ENCODE results near the gene SCAF11. TPM values are rescaled to one million over a fixed set of nuclear protein-coding genes. Genes with fewer than 3 reads are reported as not detected.

The SCAF11 gene
- total RNA-seq, 1 experiment from 2014 or later, result 75.7 TPM

GRCh38 chr12:45969084-45969483, 21.3 kb downstream of the SCAF11 start:
- ATAC-seq (no peak), DNase-seq (no peak)
- Histone ChIP-seq H3K9me3 (ENCODE audit: low read length) (no peaks in the 10 kb centered on the region), H3K79me2 (ENCODE audit: low read length) (peaks cover 89% of the 10 kb centered on the region), H3K4me3 (ENCODE audit: low read length) (no peak overlapping the region), H2AFZ (ENCODE audit: low read length) (no peak overlapping the region), H3K9me2 (replicated peaks; ENCODE audit: low read length) (no peaks in the 10 kb centered on the region), H3K4me2 (ENCODE audit: low read length) (no peak overlapping the region), H3K4me1 (ENCODE audit: insufficient read depth, low read length) (no peaks in the 10 kb centered on the region; the same call in 1 of the 2 replicates), H3K27ac (ENCODE audit: low read length) (no peak overlapping the region), H3K9ac (ENCODE audit: low read length) (no peak overlapping the region), H3F3A (ENCODE audit: low read length, unreplicated experiment) (no peaks in the 10 kb centered on the region), H3K36me3 (ENCODE audit: low read depth, low read length) (peaks cover 16% of the 10 kb centered on the region), H3K27me3 (ENCODE audit: low read length) (no peaks in the 10 kb centered on the region), H4K20me1 (ENCODE audit: low read length) (peaks cover 18% of the 10 kb centered on the region; the same call in 1 of the 2 replicates)
- ChIA-PET POLR2A (ENCODE audit: unreplicated experiment) (no interaction called here), CTCF (no interaction called here)
- BruUV-seq (replicated peaks), result no TSS peak
- TF ChIP-seq EZH2phosphoT487 (IDR thresholded peaks at IDR 0.05; ENCODE audit: borderline replicate concordance, low read length), result no peak
- intact Hi-C loops (cut with micrococcal nuclease), result no loop called here

DNA sequence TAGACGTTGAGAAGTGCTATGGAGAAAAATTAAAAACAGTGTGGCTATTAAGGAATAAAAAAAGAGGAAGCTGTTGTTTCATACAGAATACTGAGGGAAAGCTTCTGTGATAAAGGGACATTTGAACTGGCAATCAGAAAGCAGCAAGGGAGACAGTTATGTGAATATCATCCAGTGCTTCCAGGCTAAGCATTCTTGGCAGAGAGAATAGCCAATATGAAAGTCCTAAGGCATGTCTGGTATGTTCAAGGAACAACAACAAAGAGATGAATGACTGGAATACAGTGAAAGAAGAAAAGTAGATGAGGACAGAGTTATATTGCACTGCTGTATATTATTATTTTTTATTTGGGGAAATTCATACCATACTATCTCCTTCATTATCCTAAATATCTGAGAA, 23.9 kb downstream of the SCAF11 start:
- Histone ChIP-seq H3K27me3 (ENCODE audit: low read length) (no peaks in the 10 kb centered on the region), H3K4me3 (ENCODE audit: low read length) (no peak overlapping the region), H3K36me3 (ENCODE audit: low read depth, low read length) (peaks cover 21% of the 10 kb centered on the region), H3K4me1 (ENCODE audit: insufficient read depth, low read length) (no peaks in the 10 kb centered on the region), H3F3A (ENCODE audit: low read length, unreplicated experiment) (no peaks in the 10 kb centered on the region), H4K20me1 (ENCODE audit: low read length) (peaks cover 4% of the 10 kb centered on the region; the same call in 1 of the 2 replicates), H3K4me2 (ENCODE audit: low read length) (no peak overlapping the region), H3K9me3 (ENCODE audit: low read length) (no peaks in the 10 kb centered on the region), H3K79me2 (ENCODE audit: low read length) (peaks cover 83% of the 10 kb centered on the region), H3K9ac (ENCODE audit: low read length) (no peak overlapping the region), H3K9me2 (replicated peaks; ENCODE audit: low read length) (no peaks in the 10 kb centered on the region), H2AFZ (ENCODE audit: low read length) (no peak overlapping the region), H3K27ac (ENCODE audit: low read length) (no peak overlapping the region)
- no peak for ATAC-seq
- no peak for DNase-seq
- intact Hi-C loops (cut with micrococcal nuclease), result no loop called here
- no TSS peak for BruUV-seq (replicated peaks)
- ChIA-PET POLR2A (ENCODE audit: unreplicated experiment) (no interaction called here), CTCF (no interaction called here)
- TF ChIP-seq EZH2phosphoT487 (IDR thresholded peaks at IDR 0.05; ENCODE audit: borderline replicate concordance, low read length) (no peak), EZH2 (IDR thresholded peaks at IDR 0.05; ENCODE audit: low read length, unreplicated experiment) (no peak)
- TF ChIP-seq, protein P1, sequence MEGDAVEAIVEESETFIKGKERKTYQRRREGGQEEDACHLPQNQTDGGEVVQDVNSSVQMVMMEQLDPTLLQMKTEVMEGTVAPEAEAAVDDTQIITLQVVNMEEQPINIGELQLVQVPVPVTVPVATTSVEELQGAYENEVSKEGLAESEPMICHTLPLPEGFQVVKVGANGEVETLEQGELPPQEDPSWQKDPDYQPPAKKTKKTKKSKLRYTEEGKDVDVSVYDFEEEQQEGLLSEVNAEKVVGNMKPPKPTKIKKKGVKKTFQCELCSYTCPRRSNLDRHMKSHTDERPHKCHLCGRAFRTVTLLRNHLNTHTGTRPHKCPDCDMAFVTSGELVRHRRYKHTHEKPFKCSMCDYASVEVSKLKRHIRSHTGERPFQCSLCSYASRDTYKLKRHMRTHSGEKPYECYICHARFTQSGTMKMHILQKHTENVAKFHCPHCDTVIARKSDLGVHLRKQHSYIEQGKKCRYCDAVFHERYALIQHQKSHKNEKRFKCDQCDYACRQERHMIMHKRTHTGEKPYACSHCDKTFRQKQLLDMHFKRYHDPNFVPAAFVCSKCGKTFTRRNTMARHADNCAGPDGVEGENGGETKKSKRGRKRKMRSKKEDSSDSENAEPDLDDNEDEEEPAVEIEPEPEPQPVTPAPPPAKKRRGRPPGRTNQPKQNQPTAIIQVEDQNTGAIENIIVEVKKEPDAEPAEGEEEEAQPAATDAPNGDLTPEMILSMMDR (conservative IDR thresholded peaks at IDR 0.05; ENCODE audit: low read depth, low read length), result no peak

DNA sequence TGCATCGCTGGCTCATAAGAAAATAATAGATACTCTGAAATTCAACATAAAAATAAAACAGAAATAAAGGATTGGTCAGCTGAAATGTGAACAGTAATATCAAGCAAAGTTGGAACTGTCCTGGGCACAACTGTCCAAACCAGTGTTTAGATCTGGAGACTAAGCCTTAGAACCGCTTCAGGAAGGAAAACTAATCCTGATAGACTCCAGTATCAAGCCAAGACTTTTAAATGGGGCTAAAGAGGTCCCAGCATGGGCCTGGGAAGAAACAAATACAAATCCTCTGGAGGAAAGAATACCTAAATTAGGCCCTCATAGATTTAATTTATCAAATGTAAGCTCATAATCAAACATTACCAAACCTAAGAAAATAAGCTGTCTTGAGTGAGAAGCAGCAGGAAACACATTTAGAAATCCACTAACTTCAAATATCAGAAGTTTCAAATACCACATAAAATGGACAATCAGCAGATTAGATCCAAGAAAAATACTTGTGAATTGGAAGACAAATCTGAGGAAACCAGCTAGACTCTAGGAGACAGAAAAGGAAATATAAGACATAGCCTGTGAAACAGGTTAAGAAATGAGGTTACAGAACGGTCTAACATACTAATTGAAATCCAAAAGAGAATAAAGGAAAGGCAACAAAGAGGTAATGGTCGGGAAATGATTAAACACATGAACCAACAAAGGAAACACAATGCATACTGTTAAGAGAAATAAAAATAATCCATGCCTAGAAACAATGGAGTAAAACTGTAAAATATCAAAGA, 27.6 kb downstream of the SCAF11 start:
- no peak for ATAC-seq
- H3K79me2 ChIP-seq (ENCODE audit: low read length), result peaks cover 48% of the 10 kb centered on the region

More for the DNA sequence above, 27.6 kb downstream of the SCAF11 start:
- POLR2A ChIA-PET (ENCODE audit: unreplicated experiment), result no interaction called here
- TSS peak; percentile 8 for BruUV-seq (replicated peaks)
- Histone ChIP-seq H3K27me3 (ENCODE audit: low read length) (no peaks in the 10 kb centered on the region), H3F3A (ENCODE audit: low read length, unreplicated experiment) (no peaks in the 10 kb centered on the region), H2AFZ (ENCODE audit: low read length) (no peak overlapping the region), H3K9ac (ENCODE audit: low read length) (no peak overlapping the region), H3K9me2 (replicated peaks; ENCODE audit: low read length) (no peaks in the 10 kb centered on the region), H3K9me3 (ENCODE audit: low read length) (no peaks in the 10 kb centered on the region), H3K4me3 (ENCODE audit: low read length) (no peak overlapping the region), H3K4me1 (ENCODE audit: insufficient read depth, low read length) (no peaks in the 10 kb centered on the region), H3K36me3 (ENCODE audit: low read depth, low read length) (peaks cover 25% of the 10 kb centered on the region), H3K4me2 (ENCODE audit: low read length) (no peak overlapping the region), H3K27ac (ENCODE audit: low read length) (no peak overlapping the region), H4K20me1 (ENCODE audit: low read length) (no peaks in the 10 kb centered on the region; the same call in 1 of the 2 replicates)
- TF ChIP-seq, protein P1 (conservative IDR thresholded peaks at IDR 0.05; ENCODE audit: low read depth, low read length), result no peak
- TF ChIP-seq EZH2 (IDR thresholded peaks at IDR 0.05; ENCODE audit: low read length, unreplicated experiment), result no peak
- no peak for TF ChIP-seq EZH2phosphoT487 (IDR thresholded peaks at IDR 0.05; ENCODE audit: borderline replicate concordance, low read length)
- DNase-seq, result no peak
- CTCF ChIA-PET, result no interaction called here
- intact Hi-C loops (cut with micrococcal nuclease), result no loop called here
